Activated CD4-positive, CD25-positive, alpha-beta regulatory T cell treated with anti-CD3 and anti-CD28 coated beads, Interleukin-2, amount 50 U/mL, for 24 hours (primary cell): ENCODE data around the gene KCNH2.
"Not testable (repeated sequence)": the region's sequence is repeated elsewhere in the genome, so short reads cannot be mapped to it uniquely, and the experiment has no call there.

Experiments
- ATAC-seq, 2 donors: fragments of 150-1000 bp; cut with Tn5 transposase; one replicate each; pipeline ENCODE4 v1.10.0; 2021; ENCODE audit warnings: mild to moderate bottlenecking in 1 of 2, moderate library complexity in 1 of 2

KCNH2 gene

DNA sequence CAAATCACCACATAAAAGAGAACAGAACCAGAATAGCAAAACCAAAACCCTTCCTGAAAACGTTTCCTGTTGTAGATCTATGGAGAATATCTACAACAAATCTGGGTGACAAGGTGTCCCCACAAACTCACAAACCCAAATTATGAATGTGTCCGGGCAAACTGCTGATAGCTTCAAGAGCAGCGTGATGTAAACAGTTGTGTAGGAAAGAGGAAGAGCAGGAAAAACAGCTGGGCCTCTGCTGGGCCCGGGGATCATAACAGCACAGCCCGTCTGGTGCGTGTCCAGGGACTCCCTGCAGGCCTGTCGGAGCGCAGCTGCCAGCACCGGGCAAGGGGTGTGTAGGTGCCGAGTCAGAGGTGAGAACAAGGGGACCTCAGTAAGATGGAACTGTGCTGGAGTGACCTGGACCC is 53.7 kb downstream of the KCNH2 start:
- no peak for ATAC-seq

DNA sequence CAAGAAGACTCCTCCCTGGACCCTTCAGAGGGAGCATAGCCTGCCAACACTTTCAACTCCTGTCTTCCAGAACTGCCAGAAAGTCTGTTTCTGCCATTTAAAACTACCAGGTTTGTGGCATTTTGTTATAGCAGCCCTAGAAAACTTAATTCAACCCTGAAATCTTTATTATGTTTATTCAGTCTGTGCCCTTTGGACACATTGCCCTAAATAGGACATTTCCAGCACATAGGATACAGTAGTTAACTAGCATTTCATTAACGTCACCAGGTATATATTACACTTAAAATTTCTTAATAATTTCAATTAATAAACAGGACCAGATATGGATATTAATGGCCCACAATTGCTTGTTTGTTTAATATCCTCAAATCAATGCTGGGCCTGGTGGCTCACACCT is 54.3 kb downstream of the KCNH2 start:
- no peak for ATAC-seq

DNA sequence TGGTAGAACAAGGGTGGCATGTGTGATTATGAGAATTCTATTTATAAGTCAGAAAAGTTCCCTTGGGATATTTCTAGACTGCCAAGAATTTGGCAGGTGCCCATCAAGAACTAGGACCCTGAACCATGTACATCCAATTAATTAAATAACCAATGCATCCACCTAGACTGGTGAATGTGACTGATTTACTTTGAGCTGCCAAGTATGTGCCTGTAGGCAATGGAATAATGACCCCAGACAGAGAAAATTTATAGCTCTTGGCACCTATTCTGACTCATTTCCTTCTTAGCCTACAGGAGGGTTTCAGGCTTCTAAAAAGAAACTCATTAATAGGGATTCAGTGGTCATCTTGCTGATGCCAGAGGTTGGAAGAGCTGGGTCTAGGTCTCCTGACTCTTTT is 54.9 kb downstream of the KCNH2 start:
- ATAC-seq = no peak

DNA sequence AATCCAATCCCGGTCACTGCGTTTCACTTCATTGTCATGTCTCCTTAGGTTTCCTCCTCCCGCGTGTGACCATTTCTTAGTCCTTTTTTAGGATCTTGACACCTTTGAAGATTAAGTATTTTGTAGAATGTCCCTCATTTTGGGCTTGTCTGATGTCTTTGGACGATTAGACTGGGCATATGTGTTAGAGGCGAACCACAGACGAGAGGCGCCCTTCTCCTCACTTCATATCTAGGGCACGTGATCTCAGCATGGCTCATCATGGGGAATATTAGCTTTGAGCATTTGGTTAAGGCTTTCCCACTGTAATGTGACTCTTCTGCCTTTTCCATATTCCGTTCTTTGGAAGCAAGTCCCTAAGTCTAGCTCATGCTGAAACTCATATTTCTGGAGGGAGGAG is 59.0 kb downstream of the KCNH2 start:
- no peak for ATAC-seq

DNA sequence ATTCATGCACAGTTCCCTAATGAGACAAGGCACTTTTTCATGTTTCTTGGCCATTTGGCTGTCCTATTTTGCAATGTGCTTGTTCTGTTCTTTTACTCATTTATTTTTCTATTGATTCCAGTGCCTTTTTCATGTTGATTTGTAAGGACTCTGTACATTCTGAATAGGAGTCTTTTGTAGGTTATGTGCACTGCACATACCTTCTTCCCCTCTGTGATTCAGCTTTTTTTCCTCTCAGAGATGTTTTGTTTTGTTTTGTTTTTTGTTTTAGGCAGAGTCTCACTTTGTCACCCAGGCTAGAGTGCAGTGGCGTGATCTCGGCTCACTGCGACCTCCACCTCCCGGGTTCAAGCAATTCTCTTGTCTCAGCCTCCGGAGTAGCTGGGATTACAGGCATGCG is 59.7 kb downstream of the KCNH2 start:
- ATAC-seq = no peak

DNA sequence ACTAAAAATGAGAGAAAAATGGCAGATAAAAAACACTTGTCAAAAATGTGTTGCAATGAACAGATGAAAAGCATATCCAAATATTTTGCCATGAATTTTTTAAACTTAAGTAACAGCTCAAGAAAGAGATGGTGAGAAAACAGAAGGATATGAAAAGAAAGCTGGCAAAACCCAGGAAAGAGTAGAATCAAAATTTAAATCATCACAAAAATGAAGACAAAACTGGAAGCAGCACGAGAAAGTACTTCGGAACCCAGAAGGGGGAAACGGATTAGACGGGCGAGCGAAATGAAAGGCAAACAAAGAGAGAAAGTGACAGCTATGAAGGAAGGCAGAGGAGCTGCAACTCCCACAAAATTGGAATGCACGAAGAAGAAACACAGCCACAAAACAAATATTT is 60.2 kb downstream of the KCNH2 start:
- no peak for ATAC-seq

DNA sequence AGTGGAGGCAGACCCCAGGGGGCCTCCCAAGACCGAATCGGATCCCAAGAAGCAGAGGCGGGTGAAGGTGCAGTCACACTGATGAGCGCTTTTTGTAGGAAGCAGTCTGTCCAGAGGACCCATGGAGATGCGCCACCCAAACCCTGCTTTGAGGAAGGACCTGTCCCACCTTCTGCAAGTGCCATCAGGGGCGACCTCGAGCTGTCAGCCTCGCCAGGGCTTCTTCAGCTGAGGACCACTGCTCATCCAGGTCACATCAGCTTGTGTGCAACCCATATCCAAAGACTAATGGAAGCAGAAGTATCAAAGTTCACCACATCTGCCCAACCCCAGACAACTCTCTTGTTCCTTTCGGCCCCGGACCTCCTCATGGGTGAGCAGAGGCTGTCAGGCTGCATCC is 61.5 kb downstream of the KCNH2 start:
- no peak for ATAC-seq

DNA sequence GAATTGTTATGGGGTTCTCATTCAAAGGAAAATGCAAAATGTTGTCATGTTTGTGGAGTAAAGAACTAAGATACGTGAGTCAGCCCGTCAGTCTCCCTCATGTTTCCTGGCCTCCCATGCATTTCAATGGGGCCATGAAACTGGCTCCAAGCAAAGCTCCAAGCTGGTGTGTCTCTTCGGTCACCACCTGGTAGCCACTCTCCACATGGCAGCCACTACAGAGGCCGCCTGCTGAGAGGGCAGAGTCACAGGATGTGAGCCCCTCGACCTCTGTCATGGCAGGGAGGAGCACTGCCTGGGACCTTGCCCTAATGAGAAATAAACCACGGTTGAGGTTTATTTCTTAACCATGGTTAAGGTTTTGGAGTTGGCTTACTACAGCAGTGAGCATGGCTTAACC is 63.2 kb downstream of the KCNH2 start:
- no peak for ATAC-seq

DNA sequence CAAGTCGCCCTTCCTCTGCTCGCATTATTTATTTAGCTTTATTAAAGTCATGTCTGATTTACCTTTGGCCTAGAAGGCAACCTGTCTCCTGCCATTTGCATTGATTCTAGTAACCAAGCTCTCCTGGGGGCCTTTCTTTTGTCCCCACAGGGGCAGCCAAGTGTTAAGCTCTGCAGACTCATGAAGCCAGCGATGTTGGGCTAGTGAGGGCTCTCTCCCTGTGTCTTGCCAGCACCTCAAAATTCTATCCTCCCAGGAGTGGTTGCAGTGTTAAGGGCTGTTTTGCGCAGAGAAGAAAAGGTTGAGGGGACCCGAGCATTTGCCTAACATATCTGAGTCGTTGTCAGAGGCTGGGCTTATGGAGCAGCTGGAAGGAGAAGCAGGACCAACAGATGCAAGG is 63.9 kb downstream of the KCNH2 start:
- ATAC-seq = no peak

DNA sequence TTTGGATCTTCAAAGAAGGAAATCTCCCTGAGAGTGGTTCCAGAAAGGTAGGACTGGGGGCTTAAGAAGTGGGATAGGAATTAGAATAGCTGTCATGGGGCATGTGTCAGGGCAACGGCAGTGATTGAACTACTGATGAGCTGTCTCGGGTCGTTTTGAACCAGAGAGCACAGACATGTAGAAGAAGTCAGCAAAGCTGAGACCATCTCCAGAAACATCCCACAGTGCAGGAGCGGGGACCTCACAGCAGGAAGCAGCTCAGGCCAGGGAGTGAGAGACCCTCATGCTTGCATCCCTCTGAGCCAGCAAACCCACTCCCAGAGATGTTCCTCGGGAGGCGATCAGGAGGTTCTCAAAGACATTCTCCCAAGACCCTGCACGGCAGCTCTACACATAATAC is 65.7 kb downstream of the KCNH2 start:
- no peak for ATAC-seq

DNA sequence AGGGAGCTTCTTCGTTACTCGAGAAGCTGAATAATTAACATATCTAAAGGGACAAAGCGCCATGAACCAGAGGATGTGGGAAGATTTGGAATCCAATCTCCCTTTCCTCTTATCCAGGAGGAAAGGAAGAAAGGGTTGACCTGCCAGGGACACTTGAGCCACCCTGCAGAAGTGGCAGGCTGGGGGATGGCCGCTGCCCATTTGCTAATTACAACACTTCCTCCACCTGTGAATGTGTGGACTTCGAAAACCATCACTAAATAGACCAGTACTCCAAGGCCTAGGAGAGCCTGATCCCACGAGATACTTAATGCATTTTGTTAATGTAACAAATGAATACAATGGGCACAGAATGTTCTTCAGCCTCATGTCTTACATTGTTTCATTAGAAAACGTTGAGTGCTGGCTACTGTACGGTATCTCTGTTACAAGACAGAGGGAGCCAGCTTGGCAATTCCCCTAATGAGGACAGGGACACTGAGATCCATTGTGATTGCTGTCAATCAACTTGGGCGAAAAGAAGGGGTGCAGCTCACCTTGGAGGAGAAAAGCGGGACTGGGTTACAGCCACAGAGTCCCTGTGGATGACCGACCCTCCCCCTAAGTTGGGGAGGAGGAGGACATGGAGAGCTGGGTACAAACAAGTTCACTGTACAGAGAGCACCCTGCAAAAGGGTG is 66.4 kb downstream of the KCNH2 start:
- ATAC-seq = no peak

DNA sequence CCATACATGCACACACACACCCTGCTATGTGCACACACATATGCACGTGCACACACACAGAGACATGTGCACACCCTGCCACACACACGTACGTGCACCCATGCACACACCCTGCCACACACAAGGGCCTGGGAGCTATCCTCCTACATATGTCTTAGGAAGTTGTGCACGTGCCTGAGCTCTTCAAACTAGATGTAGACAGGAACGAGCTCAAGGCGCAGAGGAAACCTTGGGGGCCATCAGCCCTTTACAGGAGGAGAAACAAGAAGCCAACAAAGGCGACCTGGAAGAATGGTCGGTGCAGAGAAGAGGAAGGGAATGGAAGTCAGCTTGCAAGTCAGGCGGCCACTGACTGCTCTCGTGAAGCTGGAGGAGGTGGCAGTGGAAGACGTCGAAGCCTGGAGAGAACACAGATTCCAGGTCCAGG is 67.1 kb downstream of the KCNH2 start:
- ATAC-seq = no peak

DNA sequence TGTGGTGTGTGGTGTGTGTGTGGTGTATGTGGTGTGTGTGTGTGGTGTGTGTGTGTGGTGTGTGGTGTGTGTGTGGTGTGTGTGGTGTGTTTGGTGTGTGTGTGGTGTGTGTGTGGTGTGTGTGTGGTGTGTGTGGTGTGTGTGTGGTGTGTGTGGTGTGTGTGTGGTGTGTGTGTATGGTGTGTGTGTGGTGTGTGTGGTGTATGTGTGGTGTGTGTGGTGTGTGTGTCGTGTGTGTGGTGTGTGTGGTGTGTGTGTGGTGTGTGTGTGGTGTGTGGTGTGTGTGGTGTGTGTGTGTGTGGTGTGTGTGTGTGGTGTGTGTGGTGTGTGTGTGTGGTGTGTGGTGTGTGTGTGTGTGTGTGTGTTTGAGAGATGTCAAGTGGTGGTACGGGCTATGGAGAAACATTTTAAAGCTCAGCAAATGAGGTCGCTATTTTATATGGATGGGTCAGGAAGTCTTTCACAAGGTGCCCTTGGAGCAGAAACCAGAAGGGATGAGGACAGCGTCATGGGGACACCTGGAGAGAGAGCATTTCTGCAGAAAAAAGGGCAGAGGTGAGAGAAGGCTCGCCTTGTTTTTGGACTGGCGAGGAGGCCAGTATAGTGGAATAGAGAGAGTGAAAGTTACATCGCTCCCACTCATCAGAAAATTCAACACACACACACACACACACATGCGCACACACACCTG is 67.7 kb downstream of the KCNH2 start:
- not testable (repeated sequence) for ATAC-seq

DNA sequence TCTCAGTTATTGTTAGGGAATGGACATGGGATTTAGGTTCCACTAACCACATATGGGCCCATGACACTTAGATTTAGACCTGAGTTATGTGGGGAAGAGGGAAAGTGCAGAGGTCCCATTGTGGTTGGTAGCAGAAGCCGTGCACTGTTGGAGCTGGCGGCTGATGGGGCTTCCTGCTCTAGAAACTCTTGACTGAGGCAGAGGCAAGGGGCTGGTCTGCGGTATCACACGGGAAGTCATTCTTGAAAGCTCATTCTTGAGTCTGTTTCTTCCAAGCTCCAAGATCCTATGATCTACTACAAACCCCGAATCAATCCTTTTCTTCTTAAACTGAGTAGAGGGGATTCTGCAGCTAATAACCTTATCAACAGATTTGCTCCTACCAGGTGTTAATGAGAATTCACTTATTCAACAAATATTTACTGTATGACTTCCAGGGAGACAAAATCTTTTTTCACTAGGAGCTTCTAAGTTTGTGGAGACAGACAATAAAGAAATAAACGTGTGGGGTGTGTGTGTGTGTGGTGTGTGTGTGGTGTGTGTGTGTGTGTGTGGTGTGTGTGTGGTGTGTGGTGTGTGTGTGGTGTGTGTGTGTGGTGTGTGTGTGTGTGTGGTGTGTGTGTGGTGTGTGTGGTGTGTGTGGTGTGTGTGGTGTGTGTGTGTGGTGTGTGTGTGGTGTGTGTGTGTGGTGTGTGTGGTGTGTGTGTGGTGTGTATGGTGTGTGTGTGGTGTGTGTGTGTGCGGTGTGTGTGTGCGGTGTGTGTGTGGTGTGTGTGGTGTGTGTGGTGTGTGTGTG is 68.7 kb downstream of the KCNH2 start:
- ATAC-seq = no peak

DNA sequence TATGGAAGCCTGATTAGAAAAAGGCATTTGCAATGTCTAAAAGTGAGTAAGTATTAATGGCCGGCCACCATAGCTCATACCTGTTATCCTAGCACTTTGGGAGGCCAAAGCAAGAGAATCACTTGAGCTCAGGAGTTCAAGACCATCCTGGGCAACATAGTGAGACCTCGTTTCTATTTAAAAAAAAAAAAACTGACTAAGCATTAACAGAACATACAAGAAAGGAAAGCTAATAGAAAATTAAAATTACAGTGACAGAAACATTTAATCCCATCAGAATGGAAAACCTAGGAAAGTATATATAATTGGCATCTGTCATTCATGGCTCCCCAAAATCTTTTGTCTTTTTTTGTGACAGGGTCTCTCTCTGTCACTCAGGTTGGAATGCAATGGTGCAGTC is 69.9 kb downstream of the KCNH2 start:
- no peak for ATAC-seq

DNA sequence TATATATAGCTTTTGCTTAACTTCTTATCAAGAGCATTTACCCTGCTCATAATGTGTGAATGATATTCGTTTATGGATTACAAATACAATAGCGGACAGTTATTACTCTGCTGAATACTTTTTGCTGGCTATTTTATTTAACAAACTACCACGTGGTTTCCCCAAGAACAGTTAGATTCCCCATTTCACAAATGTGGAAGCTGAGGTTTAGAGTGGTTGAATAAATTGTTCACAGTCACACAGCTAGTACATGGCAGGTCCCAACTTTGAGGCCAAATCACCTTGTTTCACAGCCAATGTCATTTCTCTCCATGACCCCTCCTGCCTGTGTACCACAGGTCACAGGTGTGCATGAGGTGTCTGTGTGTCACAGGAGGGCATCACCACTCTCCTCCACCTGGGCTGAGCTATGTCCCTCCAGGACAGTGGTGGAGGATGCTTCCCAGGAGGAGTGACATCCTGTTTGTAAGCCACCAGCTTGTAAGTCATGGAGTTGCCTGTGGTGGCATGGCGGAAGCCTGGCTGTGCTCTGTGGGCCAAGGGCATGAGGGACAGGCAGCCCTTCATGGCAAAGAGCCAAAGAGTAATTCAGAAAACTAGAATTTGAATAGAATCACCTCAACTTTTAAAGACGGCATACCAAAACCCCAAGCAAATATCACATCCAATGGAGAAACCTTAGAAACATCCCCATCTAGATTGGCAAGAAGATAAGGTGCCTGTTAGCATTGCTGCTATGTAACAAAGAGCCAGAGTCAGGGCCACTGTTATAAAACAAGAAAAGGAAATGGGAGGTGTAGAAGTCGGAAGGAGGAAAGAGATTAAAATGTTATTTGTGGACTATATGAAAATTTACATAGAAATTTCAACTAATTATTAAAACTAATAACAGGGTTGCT is 73.9 kb downstream of the KCNH2 start:
- ATAC-seq = no peak

DNA sequence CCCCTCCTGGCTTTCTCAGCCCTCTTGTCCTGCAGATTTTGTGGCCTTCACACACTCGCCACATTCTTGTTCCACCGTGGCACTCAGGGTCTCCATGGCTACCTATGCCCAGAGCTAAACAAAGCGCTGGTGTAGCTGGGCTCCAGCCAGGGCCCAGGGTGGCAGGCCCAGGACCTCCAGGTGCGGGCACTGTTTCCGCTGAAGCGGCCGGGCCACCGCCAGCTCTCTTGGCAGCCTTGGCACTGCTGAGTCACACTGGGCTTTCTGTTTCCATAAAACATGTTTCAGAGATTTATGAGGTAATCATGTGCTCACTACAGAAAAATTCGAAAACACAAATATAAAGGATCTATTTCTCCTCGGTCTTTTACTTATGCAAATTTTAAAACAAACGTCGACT is 74.5 kb downstream of the KCNH2 start:
- peak; percentile 39 to 59 for ATAC-seq

DNA sequence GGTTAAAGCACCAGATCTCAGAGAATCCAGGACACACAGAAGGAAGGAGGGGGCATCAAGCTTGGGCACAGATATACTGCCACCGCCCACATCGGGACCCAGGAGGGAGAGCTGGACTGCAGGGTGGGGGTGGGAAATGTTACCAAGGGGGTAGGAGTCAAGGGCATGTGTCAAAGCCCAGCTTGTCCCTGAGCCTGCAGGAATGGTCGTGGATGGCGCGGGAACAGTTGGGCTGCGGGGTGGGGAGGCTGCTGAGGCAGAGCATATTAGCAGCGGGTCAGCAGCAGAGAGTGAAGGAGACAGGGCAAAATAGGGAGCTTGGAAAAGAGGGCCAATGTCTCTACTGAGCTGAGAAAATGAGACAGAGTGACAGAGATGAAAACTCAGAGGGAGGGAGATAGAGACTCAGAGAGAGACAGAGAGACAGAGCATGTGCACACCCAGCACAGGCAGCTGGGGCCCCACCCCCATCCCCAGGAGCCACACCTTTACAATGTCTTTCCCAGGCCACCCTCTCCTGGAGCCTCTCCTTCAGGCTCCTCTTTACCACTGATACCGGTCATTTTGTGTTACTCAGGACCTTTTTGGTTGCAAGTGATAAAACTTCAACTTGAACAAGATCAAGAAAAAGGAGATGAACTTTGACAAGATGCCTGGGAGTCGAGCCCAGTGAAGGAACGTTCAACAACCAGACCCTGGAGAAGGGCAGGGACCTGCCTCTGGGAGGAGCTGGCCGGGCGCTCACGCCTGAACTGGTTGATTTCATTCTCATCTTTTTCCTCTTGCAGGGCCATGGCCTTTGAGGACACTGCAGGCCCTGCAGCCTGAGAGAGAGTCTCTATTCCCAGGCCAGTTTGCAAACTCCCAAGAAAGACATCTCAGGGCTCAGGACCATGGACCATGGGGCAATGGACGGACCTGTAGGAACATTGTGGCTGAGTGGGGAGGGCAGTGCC is 75.8 kb downstream of the KCNH2 start:
- no peak for ATAC-seq

DNA sequence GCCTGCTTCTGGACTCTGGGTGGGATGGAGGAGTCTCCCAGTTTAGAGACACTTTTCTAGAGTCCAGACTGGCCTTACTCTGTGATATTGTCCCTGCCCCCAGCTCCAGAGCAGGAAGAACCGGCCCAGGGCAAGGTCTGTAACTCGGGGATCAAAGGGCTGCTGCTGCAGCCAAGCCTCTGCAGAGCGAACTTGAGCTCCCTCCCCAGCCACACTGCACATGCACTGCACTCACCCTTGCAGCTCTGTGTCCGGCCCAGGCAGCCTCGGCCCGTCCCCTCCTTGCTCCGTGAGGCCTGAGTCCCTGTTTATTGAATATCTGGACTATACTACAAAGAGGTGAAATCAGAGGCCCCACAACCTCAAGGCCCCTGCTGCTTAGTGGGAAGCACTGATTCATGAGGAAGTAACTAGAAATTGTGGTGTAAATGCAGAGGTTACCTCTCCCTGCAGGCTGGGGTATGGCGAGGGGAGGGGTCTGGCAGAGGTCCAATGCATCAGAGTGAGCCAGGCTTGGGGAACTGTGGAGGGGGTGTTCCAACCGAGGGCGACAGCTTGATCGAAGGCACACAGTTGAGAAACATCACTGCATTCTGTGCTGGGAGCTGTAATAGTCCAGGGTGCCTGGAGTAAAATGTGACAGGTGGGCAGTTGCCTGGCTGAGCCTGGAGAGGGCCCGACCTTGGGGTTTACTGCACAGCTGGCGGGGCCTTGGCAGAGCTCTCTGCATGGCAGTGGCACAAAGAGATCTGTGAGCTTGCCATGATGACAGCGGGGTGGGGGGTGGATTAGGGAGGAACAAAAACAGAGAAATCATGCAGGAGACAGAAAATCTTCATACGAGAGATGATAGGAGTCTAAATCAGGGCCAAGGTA is 76.7 kb downstream of the KCNH2 start:
- ATAC-seq = no peak

DNA sequence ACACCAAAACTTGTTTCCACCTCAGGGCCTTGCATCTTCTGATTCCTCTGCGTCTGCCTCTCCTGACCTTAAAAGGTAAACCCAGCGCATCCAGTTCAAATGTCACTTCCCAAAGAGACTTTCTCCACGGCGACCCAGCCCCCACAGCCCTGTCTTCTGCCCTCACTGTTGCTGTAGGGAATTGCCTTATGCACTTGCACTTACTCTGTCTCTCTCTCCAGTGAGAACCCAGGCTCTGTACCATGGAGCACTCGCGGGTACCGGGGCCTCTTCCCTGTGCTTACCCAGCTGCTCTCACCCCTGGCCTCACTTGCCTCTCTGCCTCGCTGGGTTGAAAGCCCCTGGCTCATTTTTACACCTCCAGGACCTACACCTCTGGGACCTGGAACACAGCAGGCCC is 77.4 kb downstream of the KCNH2 start:
- no peak for ATAC-seq
